GM18861 (cell line): ENCODE results near the gene SLC10A7.
A peak's percentile ranks its signal among the peaks of the same experiment; 100 is the strongest.
"Not testable (repeated sequence)": the region's sequence is repeated elsewhere in the genome, so short reads cannot be mapped to it uniquely, and the experiment has no call there.

Source experiments
- ATAC-seq: cut with Tn5 transposase; IDR thresholded peaks from one replicate; pipeline ENCODE4 v1.9.1; 2021; ENCODE audit not compliant: unreplicated experiment

SLC10A7 gene

GRCh38 chr4:146368209-146368608 lies 153.5 kb downstream of the SLC10A7 start:
- no peak for ATAC-seq

GRCh38 chr4:146367347-146367746 lies 154.4 kb downstream of the SLC10A7 start:
- no peak for ATAC-seq

DNA sequence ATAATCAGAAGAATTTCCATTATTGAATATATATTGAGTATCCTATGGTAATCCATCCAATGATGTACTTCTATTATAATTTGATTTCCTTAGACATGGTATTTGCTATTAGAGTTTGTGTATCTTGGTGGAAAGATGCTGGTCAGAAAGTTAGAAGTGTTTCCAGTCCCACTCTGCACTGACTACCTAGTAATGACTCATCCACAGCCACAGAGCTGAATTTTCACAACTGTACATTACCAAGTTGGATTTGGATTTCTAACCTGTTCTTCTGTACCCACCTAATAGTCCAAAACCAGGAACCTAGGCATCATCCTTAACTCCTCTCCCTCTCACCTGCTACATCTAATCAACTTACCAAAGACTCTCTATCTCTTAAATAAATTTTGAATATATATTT lies 162.0 kb downstream of the SLC10A7 start:
- no peak for ATAC-seq

DNA sequence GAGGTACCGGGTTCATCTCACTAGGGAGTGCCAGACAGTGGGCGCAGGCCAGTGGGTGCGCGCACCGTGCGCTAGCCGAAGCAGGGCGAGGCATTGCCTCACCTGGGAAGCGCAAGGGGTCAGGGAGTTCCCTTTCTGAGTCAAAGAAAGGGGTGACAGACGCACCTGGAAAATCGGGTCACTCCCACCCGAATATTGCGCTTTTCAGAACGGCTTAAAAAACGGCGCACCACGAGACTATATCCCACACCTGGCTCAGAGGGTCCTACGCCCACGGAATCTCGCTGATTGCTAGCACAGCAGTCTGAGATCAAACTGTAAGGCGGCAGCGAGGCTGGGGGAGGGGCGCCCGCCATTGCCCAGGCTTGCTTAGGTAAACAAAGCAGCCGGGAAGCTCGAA lies 171.6 kb downstream of the SLC10A7 start:
- not testable (repeated sequence) for ATAC-seq

DNA sequence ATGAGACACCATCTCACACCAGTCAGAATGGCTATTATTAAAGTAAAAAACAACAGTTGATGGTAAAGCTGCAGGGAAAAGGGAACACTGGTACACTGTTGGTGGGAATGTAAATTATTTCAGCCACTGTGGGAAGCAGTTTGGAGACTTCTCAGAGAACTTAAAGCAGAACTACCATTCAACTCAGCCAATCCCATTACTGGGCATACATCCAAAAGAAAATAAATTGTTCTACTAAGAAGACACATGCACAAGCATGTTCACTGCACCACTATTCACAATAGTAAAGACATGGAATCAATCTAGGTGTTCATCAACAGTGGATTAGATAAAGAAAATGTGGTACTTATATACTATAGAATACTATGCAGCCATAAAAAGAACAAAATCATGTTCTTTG lies 172.4 kb downstream of the SLC10A7 start:
- ATAC-seq = no peak

- ATAC-seq = no peak
Measured at GRCh38 chr4:146347822-146348221, 173.9 kb downstream of the SLC10A7 start.

DNA sequence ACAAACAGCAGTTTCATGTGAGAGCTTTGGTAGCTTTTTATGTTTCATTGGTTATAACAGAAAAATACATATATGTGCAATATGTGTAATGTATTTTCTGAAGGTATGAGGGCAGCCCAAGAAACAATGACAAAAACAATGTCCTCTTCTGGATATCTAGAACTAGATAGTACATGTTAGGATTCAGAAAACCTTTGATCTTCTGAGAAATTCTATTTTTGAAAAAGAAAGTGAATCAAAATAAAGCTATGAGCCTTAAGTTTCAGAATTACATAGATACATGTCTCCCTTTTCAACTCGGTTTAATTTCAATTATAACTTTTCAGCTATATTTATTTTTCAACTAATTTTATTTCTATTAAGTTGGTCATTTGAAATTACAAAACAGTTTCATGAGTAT lies 175.5 kb downstream of the SLC10A7 start:
- ATAC-seq = no peak

DNA sequence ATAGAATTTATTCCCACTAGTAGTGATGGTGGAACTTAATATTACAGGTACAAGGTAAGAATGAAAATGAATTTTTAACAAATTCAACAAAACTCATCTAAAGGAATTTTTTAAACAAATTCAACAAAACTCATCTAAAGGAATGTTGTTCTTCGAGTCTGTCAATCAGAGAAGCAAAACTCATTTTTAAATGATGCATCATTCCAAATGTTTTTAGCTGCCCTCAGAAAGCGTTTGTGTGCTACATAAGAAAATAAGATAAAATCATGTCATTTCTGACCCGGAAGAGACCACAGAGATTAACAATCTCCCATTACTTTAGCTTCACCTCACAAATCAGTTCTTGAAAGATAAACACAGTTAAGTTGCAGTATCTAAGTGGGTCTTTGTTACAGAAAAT lies 178.0 kb downstream of the SLC10A7 start:
- no peak for ATAC-seq

- peak; percentile 91 for ATAC-seq
Measured at GRCh38 chr4:146343199-146343598, 178.5 kb downstream of the SLC10A7 start.

GRCh38 chr4:146342600-146343192 lies 179.0 kb downstream of the SLC10A7 start:
- ATAC-seq = no peak

DNA sequence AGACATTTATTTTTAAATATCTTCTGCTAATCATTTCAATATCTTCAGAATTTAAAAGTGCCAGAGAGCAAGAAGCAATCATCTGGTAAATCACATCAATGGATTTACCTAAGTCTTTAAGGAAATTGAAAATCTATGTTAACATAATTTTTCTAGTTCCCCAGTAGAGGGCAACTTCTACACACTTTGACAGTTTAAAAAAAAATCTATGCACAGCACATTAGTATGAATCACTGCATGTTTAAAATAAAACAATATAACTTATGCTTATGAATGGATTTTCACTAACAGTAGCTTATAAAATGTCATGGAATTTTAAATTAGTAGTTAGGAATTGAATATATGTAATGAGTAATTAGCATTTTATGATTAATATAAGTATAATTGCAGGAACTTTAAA lies 180.9 kb downstream of the SLC10A7 start:
- no peak for ATAC-seq

- ATAC-seq = no peak
Measured at GRCh38 chr4:146338512-146338911, 183.2 kb downstream of the SLC10A7 start.

- no peak for ATAC-seq
Measured at GRCh38 chr4:146336410-146336807, 185.3 kb downstream of the SLC10A7 start.

GRCh38 chr4:146335763-146336409 lies 185.9 kb downstream of the SLC10A7 start:
- no peak for ATAC-seq

- ATAC-seq = no peak
Measured at GRCh38 chr4:146334862-146335449, 186.8 kb downstream of the SLC10A7 start.

GRCh38 chr4:146333895-146334262 lies 187.9 kb downstream of the SLC10A7 start:
- ATAC-seq = no peak

DNA sequence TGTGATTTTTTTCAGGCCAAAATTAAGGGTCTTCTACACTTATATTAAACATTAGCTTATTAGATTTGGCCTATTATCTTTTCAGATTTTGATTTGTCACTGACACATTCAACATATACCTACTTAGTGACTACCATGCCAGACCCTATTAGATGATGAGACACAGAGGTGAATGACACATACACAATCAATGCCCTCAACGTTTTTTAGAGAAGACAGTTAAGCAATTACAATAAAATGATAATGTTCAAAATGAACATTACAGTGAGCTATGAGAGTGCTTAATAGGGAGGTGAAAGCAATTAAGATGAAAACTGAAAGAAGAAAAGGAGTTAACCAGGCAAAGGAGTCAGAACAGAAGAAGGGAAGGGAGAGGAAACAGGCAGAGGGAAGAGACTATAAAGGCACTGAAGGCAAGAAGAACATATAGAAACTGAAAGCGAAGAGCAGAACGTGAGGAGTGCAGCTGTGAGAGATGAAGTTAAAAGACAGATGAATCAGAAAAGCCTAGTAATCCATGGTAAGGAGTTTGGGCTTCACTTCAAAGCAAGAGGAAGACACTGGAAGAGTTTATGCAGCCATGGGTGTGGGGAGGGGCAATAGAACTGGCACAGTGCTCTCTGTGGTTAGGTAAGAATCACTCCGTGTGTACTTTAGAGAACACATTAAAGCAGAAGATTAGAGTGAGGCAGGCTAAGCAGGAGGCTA lies 188.4 kb downstream of the SLC10A7 start:
- ATAC-seq = peak; percentile 84

DNA sequence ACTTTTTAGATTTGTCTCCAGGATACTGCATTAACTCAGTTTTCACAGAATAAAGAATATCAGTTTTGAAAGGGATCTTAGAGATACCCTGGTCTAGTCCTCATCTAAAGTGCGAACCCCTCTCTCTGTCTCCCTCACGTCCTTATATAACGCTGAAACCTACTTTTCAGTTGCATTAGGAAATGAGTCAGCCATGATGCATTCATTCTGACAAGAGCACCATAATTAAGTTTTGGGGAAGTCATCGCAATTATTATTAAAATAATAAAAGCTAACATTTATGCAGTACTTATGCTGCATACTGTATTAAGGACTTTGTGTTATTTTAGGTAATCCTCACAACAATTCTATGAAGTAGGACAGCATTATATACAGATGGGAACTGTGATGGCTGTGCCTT lies 191.3 kb downstream of the SLC10A7 start:
- no peak for ATAC-seq

DNA sequence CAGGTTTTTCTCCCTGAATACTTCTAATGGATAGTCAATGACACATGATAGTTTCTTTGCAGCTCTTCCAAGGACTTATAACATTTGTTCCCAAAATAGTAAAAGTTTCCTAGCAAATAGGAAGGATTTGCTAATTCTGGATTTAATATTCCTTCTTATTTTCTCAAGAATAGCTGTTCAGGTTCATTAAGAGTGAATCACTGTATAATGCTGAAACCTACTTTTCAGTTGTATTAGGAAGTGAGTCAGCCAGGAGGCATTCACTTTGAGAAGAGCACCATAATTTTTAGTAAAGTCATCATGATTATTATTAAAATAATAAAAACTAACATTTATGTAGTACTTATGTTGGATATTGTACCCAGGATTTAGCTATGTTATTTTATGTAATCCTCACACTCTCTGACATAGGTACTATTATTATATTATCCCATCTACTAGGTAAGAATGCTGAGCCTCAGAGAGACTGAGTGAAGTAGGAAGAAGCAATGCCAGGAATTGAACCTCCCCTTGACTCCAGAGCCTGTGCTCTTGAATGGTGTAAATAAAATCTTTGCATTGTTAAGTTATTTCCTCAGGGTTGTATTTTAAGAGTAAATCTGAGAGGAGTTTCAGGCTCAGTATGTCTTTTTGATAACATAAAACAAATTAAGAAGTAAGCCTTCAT lies 192.6 kb downstream of the SLC10A7 start:
- ATAC-seq = no peak

DNA sequence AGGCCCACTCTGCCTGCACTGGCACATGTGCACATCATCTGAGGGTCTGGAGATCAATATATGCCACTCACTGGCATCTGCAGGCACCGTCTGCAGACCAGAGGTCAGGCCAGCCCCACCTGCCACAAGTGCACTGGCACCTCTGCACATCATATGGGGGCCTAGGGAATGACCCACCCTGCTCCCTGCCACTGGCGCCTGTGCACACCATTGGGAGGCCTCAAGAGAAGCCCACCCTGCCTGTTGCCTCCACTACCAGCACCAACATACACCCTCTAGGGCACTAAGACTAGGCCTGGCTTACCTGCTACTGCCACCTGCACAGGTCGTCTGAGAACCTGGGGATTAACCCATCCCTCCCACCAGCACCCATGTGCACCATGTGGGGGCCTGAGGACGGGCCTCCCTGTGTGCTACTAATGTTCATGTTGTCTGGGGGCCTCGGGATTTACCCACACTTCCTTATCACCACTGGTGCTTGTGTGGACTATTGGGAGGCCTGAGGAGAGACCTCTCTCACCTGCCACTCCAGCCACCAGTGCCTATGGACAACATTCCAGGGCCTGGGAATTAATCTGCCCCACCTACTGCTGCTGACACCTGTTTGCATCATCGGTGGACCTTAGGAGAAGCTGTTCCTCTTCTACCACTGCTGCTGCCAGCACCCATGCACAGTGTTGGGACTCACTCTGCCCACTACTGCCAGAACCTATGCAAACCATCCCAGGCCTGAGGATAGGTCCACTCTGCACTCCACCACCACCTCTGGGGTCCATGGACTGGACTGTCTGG lies 193.7 kb downstream of the SLC10A7 start:
- ATAC-seq = no peak

DNA sequence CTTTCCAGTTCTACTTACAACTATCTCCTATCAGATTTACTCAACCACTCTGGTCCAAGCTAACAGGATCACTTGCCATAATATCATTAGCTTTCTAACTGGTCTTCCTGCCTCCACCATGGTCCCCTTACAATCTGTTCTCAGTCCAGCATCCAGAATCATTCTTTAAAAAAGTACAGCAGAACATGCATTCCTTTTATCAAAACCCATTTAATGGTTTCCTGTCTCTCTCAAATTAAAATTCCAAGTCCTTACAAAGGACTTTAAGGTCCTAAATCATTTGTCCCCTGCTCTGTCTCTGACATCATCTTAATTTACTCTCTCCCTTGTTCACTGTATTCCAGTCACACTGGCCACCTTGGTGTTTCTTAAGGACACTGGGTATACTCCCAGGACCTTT lies 202.8 kb downstream of the SLC10A7 start:
- ATAC-seq = no peak
